ENCODE measurements around the gene USP6NL. TPM values are rescaled to one million over a fixed set of nuclear protein-coding genes. Genes with fewer than 3 reads are reported as not detected.

USP6NL gene
- total RNA-seq, 1 donor from 2014 or later = 39.9 TPM

DNA sequence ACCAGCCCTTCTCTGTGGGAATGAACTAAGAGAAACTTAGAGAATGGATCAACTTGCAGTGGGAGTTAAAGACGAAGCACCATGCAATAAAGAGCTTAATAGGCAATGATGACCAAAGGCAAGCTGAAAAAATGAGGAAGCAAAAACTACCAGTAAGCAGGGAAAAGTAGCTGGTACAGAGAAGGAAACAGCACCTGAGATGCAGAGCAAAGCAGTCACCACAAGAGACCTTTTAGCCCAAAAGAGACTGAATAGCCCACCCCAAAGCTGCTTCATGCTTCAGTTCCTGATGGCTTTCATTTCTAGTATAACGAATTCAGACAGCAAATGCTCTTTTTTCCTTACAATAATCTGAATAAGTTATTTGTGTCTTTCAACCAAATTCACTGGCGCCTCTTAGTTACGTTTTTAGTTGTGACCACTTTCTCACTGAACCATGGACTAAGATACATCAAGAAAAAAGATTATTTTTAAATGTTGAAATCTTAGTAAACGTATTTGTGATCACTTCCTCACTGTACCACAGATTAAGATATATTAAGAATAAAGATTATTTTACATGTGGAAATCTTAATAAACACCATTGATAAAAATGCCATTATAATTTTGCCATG is 76.0 kb downstream of the USP6NL start:
- Histone ChIP-seq H3K79me2 (ENCODE audit: low read depth) (peaks cover 98% of the 10 kb centered on the region), H3K9me3 (ENCODE audit: low read depth) (no peaks in the 10 kb centered on the region), H3K4me2 (peak overlapping the region; percentile 43), H3K36me3 (no peaks in the 10 kb centered on the region), H3K9ac (no peak overlapping the region), H3K27me3 (no peaks in the 10 kb centered on the region), H3K4me1 (peaks cover 40% of the 10 kb centered on the region), H3K27ac (no peak overlapping the region), H4K20me1 (ENCODE audit: low read depth) (peaks cover 69% of the 10 kb centered on the region), H3K4me3 (no peak overlapping the region), H2AFZ (replicated peaks) (no peak overlapping the region), H3F3A (ENCODE audit: low read depth) (peaks cover 3% of the 10 kb centered on the region)
- TF ChIP-seq, protein P1, sequence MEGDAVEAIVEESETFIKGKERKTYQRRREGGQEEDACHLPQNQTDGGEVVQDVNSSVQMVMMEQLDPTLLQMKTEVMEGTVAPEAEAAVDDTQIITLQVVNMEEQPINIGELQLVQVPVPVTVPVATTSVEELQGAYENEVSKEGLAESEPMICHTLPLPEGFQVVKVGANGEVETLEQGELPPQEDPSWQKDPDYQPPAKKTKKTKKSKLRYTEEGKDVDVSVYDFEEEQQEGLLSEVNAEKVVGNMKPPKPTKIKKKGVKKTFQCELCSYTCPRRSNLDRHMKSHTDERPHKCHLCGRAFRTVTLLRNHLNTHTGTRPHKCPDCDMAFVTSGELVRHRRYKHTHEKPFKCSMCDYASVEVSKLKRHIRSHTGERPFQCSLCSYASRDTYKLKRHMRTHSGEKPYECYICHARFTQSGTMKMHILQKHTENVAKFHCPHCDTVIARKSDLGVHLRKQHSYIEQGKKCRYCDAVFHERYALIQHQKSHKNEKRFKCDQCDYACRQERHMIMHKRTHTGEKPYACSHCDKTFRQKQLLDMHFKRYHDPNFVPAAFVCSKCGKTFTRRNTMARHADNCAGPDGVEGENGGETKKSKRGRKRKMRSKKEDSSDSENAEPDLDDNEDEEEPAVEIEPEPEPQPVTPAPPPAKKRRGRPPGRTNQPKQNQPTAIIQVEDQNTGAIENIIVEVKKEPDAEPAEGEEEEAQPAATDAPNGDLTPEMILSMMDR (IDR thresholded peaks at IDR 0.05) = no peak
- no peak for TF ChIP-seq EZH2phosphoT487 (IDR thresholded peaks at IDR 0.05)
- TF ChIP-seq EZH2 (IDR thresholded peaks at IDR 0.05) = no peak
- H3K27ac Mint-ChIP-seq = no peak overlapping the region
- H3K27me3 Mint-ChIP-seq (ENCODE audit: insufficient read depth, low read depth) = peaks cover 2% of the 10 kb centered on the region
- no peaks in the 10 kb centered on the region for H3K9me3 Mint-ChIP-seq
- H3K4me1 Mint-ChIP-seq = peaks cover 40% of the 10 kb centered on the region
- no peak overlapping the region for H3K4me3 Mint-ChIP-seq
- no peaks in the 10 kb centered on the region for H3K36me3 Mint-ChIP-seq
- DNase-seq (ENCODE audit: low spot score) = peak; percentile 20

GRCh38 chr10:11533328-11533781 is 78.1 kb downstream of the USP6NL start:
- H3K27me3 Mint-ChIP-seq (ENCODE audit: insufficient read depth, low read depth) = peaks cover 2% of the 10 kb centered on the region
- H4K20me1 ChIP-seq (ENCODE audit: low read depth) = peaks cover 58% of the 10 kb centered on the region
- H3K36me3 ChIP-seq = no peaks in the 10 kb centered on the region
- H3K4me3 Mint-ChIP-seq = no peak overlapping the region
- peaks cover 43% of the 10 kb centered on the region for H3K4me1 ChIP-seq
- no peak overlapping the region for H3K27ac ChIP-seq
- H3K4me2 ChIP-seq = no peak overlapping the region
- DNase-seq (ENCODE audit: low spot score) = peak; percentile 34
- H3K9me3 ChIP-seq (ENCODE audit: low read depth) = no peaks in the 10 kb centered on the region
- no peak overlapping the region for H3K9ac ChIP-seq
- no peaks in the 10 kb centered on the region for H3K27me3 ChIP-seq
- H2AFZ ChIP-seq (replicated peaks) = no peak overlapping the region
- no peaks in the 10 kb centered on the region for H3K36me3 Mint-ChIP-seq
- H3F3A ChIP-seq (ENCODE audit: low read depth) = no peaks in the 10 kb centered on the region
- peaks cover 99% of the 10 kb centered on the region for H3K79me2 ChIP-seq (ENCODE audit: low read depth)
- no peak overlapping the region for H3K27ac Mint-ChIP-seq
- peaks cover 31% of the 10 kb centered on the region for H3K4me1 Mint-ChIP-seq
- H3K9me3 Mint-ChIP-seq = no peaks in the 10 kb centered on the region
- H3K4me3 ChIP-seq = no peak overlapping the region
- TF ChIP-seq EZH2phosphoT487 (IDR thresholded peaks at IDR 0.05) (no peak), EZH2 (IDR thresholded peaks at IDR 0.05) (no peak)
- TF ChIP-seq, protein P1 (IDR thresholded peaks at IDR 0.05) = peak; percentile 36

DNA sequence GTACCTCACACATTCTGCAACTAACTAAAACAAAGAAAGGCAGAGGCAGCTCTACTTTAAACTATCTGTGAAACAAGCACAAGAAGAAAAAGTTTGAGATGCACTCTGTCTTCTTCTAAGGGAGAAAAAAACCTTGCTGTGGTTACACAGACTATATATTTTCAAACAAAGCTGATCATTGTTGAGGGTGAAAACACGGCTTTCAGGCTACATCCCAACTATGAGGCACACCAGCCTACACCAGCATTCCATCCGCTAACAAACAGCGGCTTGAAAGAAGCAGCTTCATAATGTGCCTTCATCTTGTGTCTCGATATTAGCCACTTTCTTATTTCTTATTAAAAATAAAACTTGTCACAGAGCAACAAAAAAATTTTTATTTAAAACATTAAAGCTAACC is 79.1 kb downstream of the USP6NL start:
- H3K4me1 Mint-ChIP-seq = peaks cover 31% of the 10 kb centered on the region
- H3K9me3 ChIP-seq (ENCODE audit: low read depth) = no peaks in the 10 kb centered on the region
- peaks cover 100% of the 10 kb centered on the region for H3K79me2 ChIP-seq (ENCODE audit: low read depth)
- H3K4me2 ChIP-seq = peak overlapping the region; percentile 2
- no peak overlapping the region for H2AFZ ChIP-seq (replicated peaks)
- peaks cover 50% of the 10 kb centered on the region for H4K20me1 ChIP-seq (ENCODE audit: low read depth)
- peaks cover 2% of the 10 kb centered on the region for H3K27me3 Mint-ChIP-seq (ENCODE audit: insufficient read depth, low read depth)
- no peak overlapping the region for H3K4me3 Mint-ChIP-seq
- no peaks in the 10 kb centered on the region for H3K36me3 ChIP-seq
- H3K4me1 ChIP-seq = peaks cover 44% of the 10 kb centered on the region
- no peak overlapping the region for H3K4me3 ChIP-seq
- no peaks in the 10 kb centered on the region for H3K27me3 ChIP-seq
- no peak overlapping the region for H3K27ac Mint-ChIP-seq
- H3F3A ChIP-seq (ENCODE audit: low read depth) = no peaks in the 10 kb centered on the region
- H3K36me3 Mint-ChIP-seq = no peaks in the 10 kb centered on the region
- no peak overlapping the region for H3K27ac ChIP-seq
- H3K9me3 Mint-ChIP-seq = no peaks in the 10 kb centered on the region
- H3K9ac ChIP-seq = no peak overlapping the region
- TF ChIP-seq EZH2phosphoT487 (IDR thresholded peaks at IDR 0.05) (no peak), EZH2 (IDR thresholded peaks at IDR 0.05) (no peak)
- TF ChIP-seq, protein P1 (IDR thresholded peaks at IDR 0.05) = no peak
- peak; percentile 34 for DNase-seq (ENCODE audit: low spot score)
